ENCODE data around the gene LAMTOR1.

GRCh38 chr11:72069200-72069599 is 33.9 kb downstream of the LAMTOR1 start:
- TF ChIP-seq ZNF274 (IDR thresholded peaks at IDR 0.05; ENCODE audit: low read depth, low read length) (no peak), YY1 (IDR thresholded peaks at IDR 0.05; ENCODE audit: insufficient read depth, insufficient read length) (no peak)
